PFSK-1 (cell line): ENCODE measurements around the gene ZFTA.

Experiments used
- FOXP2 ChIP-seq: optimal IDR thresholded peaks from 2 replicates; pipeline ENCODE3; 2011; ENCODE audit warnings: borderline replicate concordance, control low read depth, inconsistent platforms; ENCODE audit not compliant: insufficient read depth; ENCODE audit errors: extremely low read length, extremely low read depth
- POLR2AphosphoS5 ChIP-seq: IDR thresholded peaks from 2 replicates; pipeline ENCODE4 v1.6.1; 2012; ENCODE audit warnings: low read depth, mild to moderate bottlenecking, control low read depth, low read length, moderate library complexity
- REST ChIP-seq, 2 experiments: IDR thresholded peaks; 2 replicates each; pipeline versions ENCODE4 v1.6.1 to v1.8.0; 2011 to 2012; ENCODE audit warnings: low read depth in 2 of 2, low read length in 2 of 2, control low read depth in 1 of 2, inconsistent platforms in 1 of 2, mild to moderate bottlenecking in 1 of 2, moderate library complexity in 1 of 2; ENCODE audit not compliant: insufficient read depth in 1 of 2
- SIN3A ChIP-seq: IDR thresholded peaks from 2 replicates; pipeline ENCODE4 v1.6.1; 2012; ENCODE audit warnings: mild to moderate bottlenecking, low read length, moderate library complexity, borderline replicate concordance; ENCODE audit not compliant: insufficient read depth
- TAF1 ChIP-seq: IDR thresholded peaks from 2 replicates; pipeline ENCODE4 v1.6.1; 2012; ENCODE audit warnings: low read length, control low read depth, borderline replicate concordance; ENCODE audit not compliant: insufficient read depth

The ZFTA gene

DNA sequence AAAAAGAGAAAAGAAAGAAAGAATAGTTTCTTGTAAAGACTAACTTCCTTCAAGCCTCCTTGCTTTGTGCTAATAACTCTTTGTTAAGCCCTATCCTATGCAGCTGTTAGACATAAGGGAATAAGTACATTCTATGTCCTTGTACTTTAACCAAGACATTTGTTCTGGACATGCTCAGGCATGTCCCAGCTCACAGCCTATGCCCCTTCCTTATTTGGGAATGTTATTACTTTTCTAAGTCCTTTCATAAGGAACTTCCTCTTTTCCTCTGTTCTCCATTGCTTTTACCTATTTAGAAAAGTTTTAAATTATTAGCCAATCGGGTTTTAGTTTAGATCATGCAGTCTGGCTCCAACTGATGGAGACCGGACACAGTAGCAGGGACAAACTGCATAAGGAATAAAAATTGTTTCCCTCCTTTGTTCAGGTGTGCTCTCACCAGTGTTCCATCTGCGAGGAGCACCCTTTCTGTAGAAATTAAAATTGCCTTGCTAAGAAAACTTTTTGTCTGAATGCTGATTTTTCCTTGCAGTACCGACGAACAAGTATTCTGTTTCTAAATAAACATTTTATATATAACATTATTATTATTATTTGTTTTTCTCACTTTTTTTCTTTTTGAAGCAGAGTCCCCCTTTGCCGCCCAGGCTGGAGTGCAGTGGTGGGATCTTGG lies 23.1 kb upstream of the ZFTA start:
- no peak for TF ChIP-seq REST (IDR thresholded peaks at IDR 0.05; ENCODE audit: insufficient read depth in 1 of 2, low read depth in 2 of 2, low read length in 2 of 2)
- no peak for TF ChIP-seq FOXP2
- TF ChIP-seq TAF1 = no peak
- no peak for TF ChIP-seq SIN3A
- TF ChIP-seq POLR2AphosphoS5 = no peak

DNA sequence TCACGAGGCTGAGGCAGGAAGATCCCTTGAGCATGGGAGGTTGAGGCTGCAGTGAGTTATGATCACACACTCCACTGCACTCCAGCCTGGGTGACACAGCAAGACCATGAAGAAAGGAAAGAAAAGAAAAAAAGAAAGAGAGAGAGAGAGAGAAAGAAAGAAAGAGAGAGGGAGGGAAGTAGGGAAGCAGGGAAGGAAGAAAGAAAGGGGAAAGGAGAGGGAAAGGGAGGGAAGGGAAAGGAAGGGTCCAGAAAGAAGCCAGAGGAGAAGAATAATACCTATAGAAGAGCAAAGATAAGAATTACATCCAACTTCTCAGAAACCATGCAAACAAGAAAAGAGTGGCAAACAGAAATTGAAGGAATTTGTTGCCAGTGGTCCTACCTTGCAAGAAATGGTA lies 17.2 kb upstream of the ZFTA start:
- TF ChIP-seq REST (IDR thresholded peaks at IDR 0.05; ENCODE audit: insufficient read depth in 1 of 2, low read depth in 2 of 2, low read length in 2 of 2) (no peak), TAF1 (no peak), SIN3A (no peak), POLR2AphosphoS5 (no peak), FOXP2 (no peak)

GRCh38 chr11:63783925-63784592 lies 15.5 kb upstream of the ZFTA start:
- TF ChIP-seq REST (IDR thresholded peaks at IDR 0.05; ENCODE audit: insufficient read depth in 1 of 2, low read depth in 2 of 2, low read length in 2 of 2) (no peak), FOXP2 (no peak)

DNA sequence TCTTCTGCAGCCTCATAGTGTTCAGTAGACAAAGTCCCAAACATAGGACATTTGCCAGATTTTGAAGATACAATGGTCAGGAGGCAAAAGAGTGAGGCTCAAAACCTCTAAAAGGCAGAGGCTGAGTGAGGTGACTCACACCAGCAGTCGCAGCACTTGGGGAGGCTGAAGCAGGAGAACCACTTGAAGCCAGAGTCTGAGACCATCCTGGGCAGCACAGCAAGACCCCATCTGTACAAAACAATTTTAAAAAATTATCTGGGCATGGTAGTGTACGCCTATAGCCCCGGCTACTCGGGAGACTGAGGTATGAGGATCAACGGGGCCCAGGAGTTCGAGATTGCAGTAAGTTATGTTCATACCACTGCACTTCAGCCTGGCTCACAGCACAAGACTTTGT lies 14.2 kb upstream of the ZFTA start:
- TF ChIP-seq TAF1 (no peak), FOXP2 (no peak), SIN3A (no peak), REST (IDR thresholded peaks at IDR 0.05; ENCODE audit: insufficient read depth in 1 of 2, low read depth in 2 of 2, low read length in 2 of 2) (no peak), POLR2AphosphoS5 (no peak)

DNA sequence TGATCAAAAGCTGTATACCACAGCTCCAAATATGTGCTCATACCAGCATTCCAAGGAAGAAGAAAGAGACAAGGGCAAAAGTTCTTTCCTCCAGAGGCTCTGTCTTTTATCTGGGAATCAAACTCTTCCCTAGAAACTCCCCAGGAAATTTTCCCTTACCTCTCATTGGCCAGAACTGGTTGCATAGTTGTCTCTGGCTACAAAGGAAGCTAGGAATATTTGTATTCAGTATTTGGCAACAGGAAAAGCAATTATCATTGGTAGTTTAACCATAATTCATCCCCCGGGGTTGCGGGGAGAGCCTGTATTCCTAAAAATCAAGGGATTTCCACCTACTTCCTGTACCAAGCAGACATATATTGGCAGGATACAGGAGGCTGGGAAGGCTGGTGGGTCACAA lies 10.5 kb upstream of the ZFTA start:
- TF ChIP-seq POLR2AphosphoS5 = no peak
- TF ChIP-seq REST (IDR thresholded peaks at IDR 0.05; ENCODE audit: insufficient read depth in 1 of 2, low read depth in 2 of 2, low read length in 2 of 2) = no peak
- TF ChIP-seq SIN3A = no peak
- no peak for TF ChIP-seq TAF1
- no peak for TF ChIP-seq FOXP2
